GM19193 (cell line): ENCODE data around the gene HK1.

ENCODE experiments used
- POLR2A ChIP-seq: IDR thresholded peaks from 4 replicates; pipeline ENCODE4 v1.6.1; 2011; ENCODE audit not compliant: insufficient read depth, insufficient read length; ENCODE audit errors: extremely low read depth

The HK1 gene

GRCh38 chr10:69276503-69276902 lies 1.8 kb upstream of the HK1 start:
- TF ChIP-seq POLR2A = no peak

- no peak for TF ChIP-seq POLR2A
These were observed 814 bp downstream of the HK1 start for GRCh38 chr10:69279110-69279509.

GRCh38 chr10:69281507-69282413 lies 3.5 kb downstream of the HK1 start:
- TF ChIP-seq POLR2A = no peak

- TF ChIP-seq POLR2A = no peak
These were observed 7.4 kb downstream of the HK1 start for GRCh38 chr10:69285699-69286098.

- TF ChIP-seq POLR2A = no peak
These were observed 8.9 kb downstream of the HK1 start for GRCh38 chr10:69287181-69287580.

GRCh38 chr10:69290993-69291392 lies 12.7 kb downstream of the HK1 start:
- TF ChIP-seq POLR2A = no peak

- TF ChIP-seq POLR2A = no peak
These were observed 14.2 kb downstream of the HK1 start for GRCh38 chr10:69292459-69292858.

GRCh38 chr10:69295027-69295636 lies 16.8 kb downstream of the HK1 start:
- no peak for TF ChIP-seq POLR2A

GRCh38 chr10:69303632-69304051 lies 25.3 kb downstream of the HK1 start:
- no peak for TF ChIP-seq POLR2A

- no peak for TF ChIP-seq POLR2A
These were observed 28.1 kb downstream of the HK1 start for GRCh38 chr10:69306421-69306820.

- no peak for TF ChIP-seq POLR2A
These were observed 29.1 kb downstream of the HK1 start for GRCh38 chr10:69307434-69307833.

- TF ChIP-seq POLR2A = no peak
These were observed 33.0 kb downstream of the HK1 start for GRCh38 chr10:69311309-69311708.

GRCh38 chr10:69312528-69312927 lies 34.2 kb downstream of the HK1 start:
- TF ChIP-seq POLR2A = no peak

- no peak for TF ChIP-seq POLR2A
These were observed 36.8 kb downstream of the HK1 start for GRCh38 chr10:69315100-69315542.

GRCh38 chr10:69315610-69316312 lies 37.5 kb downstream of the HK1 start:
- no peak for TF ChIP-seq POLR2A

- TF ChIP-seq POLR2A = no peak
These were observed 38.2 kb downstream of the HK1 start for GRCh38 chr10:69316313-69317059.

- peak; percentile 46 for TF ChIP-seq POLR2A
These were observed 38.9 kb downstream of the HK1 start for GRCh38 chr10:69317175-69317604.
